Renal cortex interstitium (tissue), 11 donors: Measurements from ENCODE around the gene MBD5. TPM values are rescaled to one million over a fixed set of nuclear protein-coding genes. Genes with fewer than 3 reads are reported as not detected.

Source experiments
- DNase-seq, 11 donors: peaks; one replicate each; pipeline ENCODE4 v3.0.0-alpha.2; 2013; ENCODE audit warnings: low read depth in 9 of 11, low spot score in 4 of 11; ENCODE audit errors: extremely low read depth in 1 of 11
- polyA plus RNA-seq, 3 donors: library from polyadenylated mRNA; unstranded; fragments of 120-200 nt; gene quantifications; one replicate each; pipeline ENCODE4 v1.2.1, GENCODE V29; 2013; ENCODE audit not compliant: insufficient read length in 3 of 3

The MBD5 gene
- polyA plus RNA-seq, 3 donors = 41.1 to 42.9 (median 42.7) TPM

GRCh38 chr2:148013876-148014275, 7.0 kb upstream of the MBD5 start:
- DNase-seq = peak in 4 of 11 donors; percentile 21 to 49 (median 41)

- no peak for DNase-seq
Observed at GRCh38 chr2:148014616-148015015, 6.3 kb upstream of the MBD5 start.

GRCh38 chr2:148020111-148021058, 506 bp upstream of the MBD5 start, which contains the start of gene ORC4:
Gene ORC4 (minus strand): TSS chr2:148020737. CDS start chr2:147975958, 44,779 bp downstream.
- peak; percentile 98 to 100 (median 100) for DNase-seq

GRCh38 chr2:148021886-148022285, 995 bp downstream of the MBD5 start:
- DNase-seq = no peak

- no peak for DNase-seq
Observed at GRCh38 chr2:148022351-148022750, 1.5 kb downstream of the MBD5 start.

- no peak for DNase-seq
Observed at GRCh38 chr2:148022882-148023281, 2.0 kb downstream of the MBD5 start.

GRCh38 chr2:148023861-148024260, 3.0 kb downstream of the MBD5 start:
- DNase-seq = no peak

GRCh38 chr2:148026573-148026972, 5.7 kb downstream of the MBD5 start:
- no peak for DNase-seq

- DNase-seq = no peak
Observed at GRCh38 chr2:148027822-148028221, 6.9 kb downstream of the MBD5 start.

GRCh38 chr2:148028781-148029180, 7.9 kb downstream of the MBD5 start:
- no peak for DNase-seq

GRCh38 chr2:148031152-148031551, 10.3 kb downstream of the MBD5 start:
- DNase-seq = no peak

- DNase-seq = no peak
Observed at GRCh38 chr2:148032215-148032614, 11.3 kb downstream of the MBD5 start.

- DNase-seq = no peak
Observed at GRCh38 chr2:148039783-148040182, 18.9 kb downstream of the MBD5 start.

- DNase-seq = no peak
Observed at GRCh38 chr2:148042219-148042618, 21.3 kb downstream of the MBD5 start.

- DNase-seq = no peak
Observed at GRCh38 chr2:148044322-148044721, 23.4 kb downstream of the MBD5 start.

- DNase-seq = no peak
Observed at GRCh38 chr2:148046802-148047201, 25.9 kb downstream of the MBD5 start.

GRCh38 chr2:148048475-148049221, 27.8 kb downstream of the MBD5 start:
- DNase-seq = no peak

GRCh38 chr2:148049284-148049683, 28.4 kb downstream of the MBD5 start:
- no peak for DNase-seq

GRCh38 chr2:148052687-148053086, 31.8 kb downstream of the MBD5 start:
- no peak for DNase-seq

GRCh38 chr2:148058641-148059040, 37.8 kb downstream of the MBD5 start:
- DNase-seq = no peak
